C4-2B (cell line): Measurements from ENCODE around the gene SHISAL2A.

Source experiments
- H3K27ac ChIP-seq: fragments of 450-650 bp; 2 replicates; pipeline ENCODE4 v1.5.1; 2017
- ZFX ChIP-seq: fragments of 450-650 bp; IDR thresholded peaks from 2 replicates; pipeline ENCODE4 v1.6.1; 2017
- TF ChIP-seq, protein P1 (sequence below): fragments of 450-650 bp; conservative IDR thresholded peaks from 2 replicates; pipeline ENCODE4 v1.5.1; 2017; ENCODE audit warnings: mild to moderate bottlenecking

The SHISAL2A gene

DNA sequence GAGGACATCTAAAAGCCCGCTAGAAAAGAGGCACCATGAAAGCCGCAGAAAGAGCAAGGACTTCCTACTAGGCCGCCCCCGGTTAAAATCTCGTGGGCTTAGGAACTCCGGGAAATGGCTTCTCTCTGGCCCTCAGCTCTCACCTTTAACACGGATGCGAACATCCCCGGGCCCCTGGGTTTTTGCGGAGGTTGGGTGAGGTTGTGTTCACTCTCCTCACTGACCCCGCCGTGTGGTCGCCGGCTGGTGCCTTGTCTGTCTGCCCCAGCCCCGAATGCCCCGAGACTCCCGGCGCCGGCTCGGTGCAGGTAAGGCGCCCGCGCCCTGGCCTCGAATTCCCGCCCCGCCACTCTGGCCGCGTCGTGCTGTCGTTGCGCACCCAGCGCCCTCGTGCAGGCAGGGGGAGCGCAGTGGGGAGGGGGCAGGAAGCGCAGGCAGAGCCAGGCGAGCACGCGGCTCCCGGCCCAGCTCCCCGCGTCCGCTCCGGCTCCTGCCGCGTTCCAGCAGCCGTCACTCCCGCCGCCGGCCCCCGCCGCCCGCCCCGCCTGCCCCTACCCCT, at the start of gene SHISAL2A:
Gene SHISAL2A (plus strand): TSS at position 437 of the 559 bp plus-strand sequence. CDS start 326 bp downstream, outside the sequence.
- TF ChIP-seq, protein P1, sequence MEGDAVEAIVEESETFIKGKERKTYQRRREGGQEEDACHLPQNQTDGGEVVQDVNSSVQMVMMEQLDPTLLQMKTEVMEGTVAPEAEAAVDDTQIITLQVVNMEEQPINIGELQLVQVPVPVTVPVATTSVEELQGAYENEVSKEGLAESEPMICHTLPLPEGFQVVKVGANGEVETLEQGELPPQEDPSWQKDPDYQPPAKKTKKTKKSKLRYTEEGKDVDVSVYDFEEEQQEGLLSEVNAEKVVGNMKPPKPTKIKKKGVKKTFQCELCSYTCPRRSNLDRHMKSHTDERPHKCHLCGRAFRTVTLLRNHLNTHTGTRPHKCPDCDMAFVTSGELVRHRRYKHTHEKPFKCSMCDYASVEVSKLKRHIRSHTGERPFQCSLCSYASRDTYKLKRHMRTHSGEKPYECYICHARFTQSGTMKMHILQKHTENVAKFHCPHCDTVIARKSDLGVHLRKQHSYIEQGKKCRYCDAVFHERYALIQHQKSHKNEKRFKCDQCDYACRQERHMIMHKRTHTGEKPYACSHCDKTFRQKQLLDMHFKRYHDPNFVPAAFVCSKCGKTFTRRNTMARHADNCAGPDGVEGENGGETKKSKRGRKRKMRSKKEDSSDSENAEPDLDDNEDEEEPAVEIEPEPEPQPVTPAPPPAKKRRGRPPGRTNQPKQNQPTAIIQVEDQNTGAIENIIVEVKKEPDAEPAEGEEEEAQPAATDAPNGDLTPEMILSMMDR: no peak
- TF ChIP-seq ZFX: no peak
- no peak within 1 kb of the TSS for H3K27ac ChIP-seq

DNA sequence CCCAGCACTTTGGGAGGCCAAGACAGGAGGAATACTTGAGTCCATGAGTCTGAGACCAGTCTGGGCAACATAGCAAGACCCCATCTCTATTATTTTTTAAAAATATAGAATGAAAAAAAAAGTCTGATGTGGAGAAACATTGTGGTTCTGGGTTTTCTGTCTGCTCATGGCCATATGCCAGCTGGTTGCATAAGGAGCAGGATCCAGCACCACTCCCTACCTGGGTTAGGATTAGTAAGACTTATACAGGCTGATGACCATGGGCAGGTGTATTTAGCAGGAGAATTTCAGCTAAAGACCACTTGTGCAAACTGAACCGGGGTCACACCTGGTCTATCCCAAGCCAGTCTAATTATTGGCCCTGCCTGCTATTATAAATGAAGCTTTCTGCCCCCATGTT, 47.5 kb upstream of the SHISAL2A start:
- H3K27ac ChIP-seq: no peak overlapping the region
- TF ChIP-seq, protein P1: no peak
- no peak for TF ChIP-seq ZFX

DNA sequence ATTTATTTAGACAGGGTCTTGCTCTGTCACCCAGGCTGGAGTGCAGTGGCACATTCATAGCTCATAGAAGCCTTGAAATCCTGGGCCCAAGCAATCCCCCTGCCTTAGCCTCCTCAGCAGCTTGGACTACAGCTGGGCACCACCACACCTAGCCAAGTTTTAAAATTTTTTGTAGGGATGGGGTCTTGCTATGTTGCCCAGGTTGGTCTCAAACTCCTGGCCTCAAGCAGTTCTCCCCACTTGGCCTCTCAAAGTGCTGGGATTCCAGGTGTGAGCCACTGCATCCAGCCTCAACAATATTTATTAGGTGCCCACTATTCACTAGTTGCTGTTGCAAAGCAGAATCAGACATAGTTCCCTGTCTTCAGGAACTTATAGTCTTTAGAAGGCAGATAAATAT, 44.9 kb upstream of the SHISAL2A start:
- H3K27ac ChIP-seq: no peak overlapping the region
- TF ChIP-seq, protein P1: no peak
- no peak for TF ChIP-seq ZFX

DNA sequence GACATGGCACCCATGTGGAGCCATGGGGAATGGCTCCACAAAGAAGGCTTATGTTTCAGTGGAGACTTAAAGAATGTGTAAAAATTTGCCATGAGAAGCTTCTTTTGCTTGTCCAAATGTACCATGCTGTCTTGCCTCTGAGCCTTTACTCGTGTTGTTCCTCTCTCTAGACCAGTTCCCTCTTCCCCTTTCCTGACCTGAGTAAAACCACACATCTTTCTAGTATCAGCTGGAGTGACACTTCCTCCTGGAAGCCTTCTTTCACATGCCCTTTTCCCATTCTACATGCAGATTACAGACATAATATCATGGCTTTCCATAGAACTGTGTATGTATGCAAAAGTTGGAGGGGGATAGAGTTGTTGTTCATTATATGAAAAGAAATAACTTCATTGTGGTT, 44.4 kb upstream of the SHISAL2A start:
- TF ChIP-seq ZFX: no peak
- TF ChIP-seq, protein P1: no peak
- no peak overlapping the region for H3K27ac ChIP-seq

DNA sequence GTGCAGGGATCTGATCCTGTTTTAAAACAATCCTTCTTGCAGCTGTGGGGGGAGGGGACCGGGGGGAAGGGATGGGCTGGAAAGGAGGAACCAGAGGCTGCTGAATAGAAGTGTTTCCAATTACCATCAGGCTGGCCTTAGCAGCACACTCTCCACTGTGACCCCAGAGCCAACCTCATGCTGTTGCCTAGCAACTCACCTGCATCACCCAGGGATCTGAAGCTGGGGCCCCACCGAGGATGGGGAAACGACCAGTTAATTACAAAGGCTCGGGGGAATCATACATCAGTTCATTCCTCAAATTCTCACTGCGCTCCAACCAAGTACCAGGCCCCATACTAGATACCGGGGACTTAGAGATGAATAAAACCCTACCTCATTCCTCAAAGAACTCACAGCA, 42.7 kb upstream of the SHISAL2A start:
- TF ChIP-seq, protein P1: no peak
- TF ChIP-seq ZFX: no peak
- H3K27ac ChIP-seq: no peak overlapping the region

DNA sequence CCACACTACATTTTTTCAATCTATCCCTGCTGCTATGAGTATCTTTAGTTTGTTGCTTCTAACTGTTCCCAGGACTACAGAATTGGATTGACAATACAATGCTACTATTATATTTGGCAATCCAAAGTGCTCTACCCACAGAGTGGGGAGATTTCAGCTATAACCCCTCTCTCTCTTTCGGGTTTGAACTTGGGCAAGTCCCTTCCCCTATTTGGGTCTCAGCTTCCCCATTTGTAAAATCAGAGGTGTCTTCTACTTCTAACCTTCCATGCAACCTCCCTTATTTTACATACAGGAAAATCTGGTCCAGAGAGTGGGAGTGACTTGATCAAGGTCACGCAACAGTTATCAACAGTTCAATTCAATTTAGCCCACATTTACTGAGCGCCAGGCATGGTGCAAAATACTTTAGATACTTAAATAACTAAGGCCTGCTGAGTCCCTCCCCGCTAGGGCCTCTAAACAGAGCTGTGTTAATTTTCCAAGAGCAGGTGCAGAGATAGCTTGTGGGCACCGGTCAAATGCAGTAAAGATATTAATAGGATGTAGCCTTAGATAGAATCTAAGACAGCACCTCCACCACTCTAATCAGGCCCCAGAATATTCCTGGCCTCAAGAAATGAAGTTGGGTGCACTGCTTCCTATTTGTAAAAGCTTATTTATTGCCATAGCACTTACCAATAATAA, 40.2 kb upstream of the SHISAL2A start:
- TF ChIP-seq, protein P1: no peak
- no peak for TF ChIP-seq ZFX
- H3K27ac ChIP-seq: no peak overlapping the region

DNA sequence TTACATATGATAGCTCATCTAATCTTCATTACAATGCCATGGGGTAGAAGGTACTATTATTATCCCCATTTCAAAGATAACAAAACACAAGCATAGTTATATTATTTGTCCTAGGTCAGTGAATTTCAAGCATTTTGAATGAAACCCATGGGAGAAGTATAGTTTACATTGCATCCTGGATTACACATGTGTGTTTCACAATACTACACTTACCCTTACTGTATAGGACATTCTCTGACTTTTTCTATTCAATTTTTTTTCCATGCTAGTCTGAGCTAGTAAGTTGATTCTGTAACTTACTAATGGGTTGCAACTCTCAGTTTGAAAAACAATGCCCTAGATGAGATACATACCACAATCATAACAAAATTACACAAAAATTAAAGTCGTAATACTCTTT, 39.5 kb upstream of the SHISAL2A start:
- no peak overlapping the region for H3K27ac ChIP-seq
- TF ChIP-seq, protein P1: no peak
- no peak for TF ChIP-seq ZFX
